ENCODE measurements around the gene TEX2.
A peak's percentile ranks its signal among the peaks of the same experiment; 100 is the strongest.
"Not testable (repeated sequence)": the region's sequence is repeated elsewhere in the genome, so short reads cannot be mapped to it uniquely, and the experiment has no call there.

Gene TEX2

DNA sequence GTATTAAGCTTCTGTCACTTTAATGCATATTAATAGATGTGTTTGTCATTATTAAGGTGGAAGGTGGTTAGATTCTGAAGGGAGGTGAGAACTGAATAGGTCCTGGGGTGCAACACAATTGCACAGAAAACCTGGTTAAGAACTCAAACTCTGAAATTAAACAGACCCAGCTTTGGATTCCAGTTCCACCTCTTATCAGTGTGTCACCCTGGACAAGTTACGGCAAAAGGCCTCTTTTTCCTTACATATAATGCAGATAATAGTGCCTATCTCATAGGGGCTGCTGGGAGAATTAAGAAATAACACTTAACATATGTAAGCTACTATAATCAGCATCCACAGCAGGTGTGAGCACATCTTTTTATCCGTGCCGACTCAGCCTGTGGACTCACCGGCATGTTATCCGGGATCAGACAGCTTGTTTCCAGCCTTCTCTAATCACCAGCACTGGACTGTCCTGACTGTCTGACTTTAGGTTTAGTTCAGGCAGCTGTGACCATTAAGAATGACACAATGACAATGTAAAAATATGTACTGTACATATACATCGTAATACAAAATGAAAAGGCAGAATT is 31.4 kb downstream of the TEX2 start:
- DNase-seq (no peak), ATAC-seq (no peak)
- Mint-ChIP-seq H3K4me3 (no peak overlapping the region), H3K27ac (no peak overlapping the region), H3K27me3 (no peaks in the 10 kb centered on the region), H3K9me3 (no peaks in the 10 kb centered on the region), H3K4me1 (peaks cover 5% of the 10 kb centered on the region)

DNA sequence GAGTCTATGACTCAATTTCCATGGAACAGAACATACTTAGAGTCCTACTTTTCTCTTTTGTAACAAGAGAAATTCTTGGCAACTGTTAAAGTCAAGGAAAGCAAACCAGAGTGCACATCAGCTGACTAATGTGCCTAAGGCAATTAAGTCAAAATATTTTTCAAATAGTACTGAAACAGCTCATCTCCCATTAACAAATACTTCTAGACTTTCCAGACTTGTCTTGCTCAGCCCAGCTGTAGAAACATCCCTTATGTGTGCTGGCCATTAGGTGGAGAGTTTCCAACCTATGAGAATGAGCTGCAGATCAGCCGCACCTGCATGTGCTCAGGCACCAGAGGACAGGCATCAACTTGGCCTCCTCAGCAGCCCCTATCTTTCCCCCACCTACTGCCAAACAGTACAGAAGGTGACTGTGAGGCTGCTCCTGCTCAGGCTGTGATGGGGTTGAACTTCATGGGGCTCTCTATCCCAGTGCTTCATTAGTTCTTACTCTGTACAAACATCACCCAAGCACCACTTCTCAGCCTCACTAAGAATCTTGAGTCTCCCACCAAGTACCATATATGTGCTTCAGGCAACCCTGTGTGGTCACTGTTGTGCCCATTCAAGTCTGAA is 32.2 kb downstream of the TEX2 start:
- Mint-ChIP-seq H3K27me3 (no peaks in the 10 kb centered on the region), H3K4me3 (no peak overlapping the region), H3K4me1 (peaks cover 4% of the 10 kb centered on the region)

DNA sequence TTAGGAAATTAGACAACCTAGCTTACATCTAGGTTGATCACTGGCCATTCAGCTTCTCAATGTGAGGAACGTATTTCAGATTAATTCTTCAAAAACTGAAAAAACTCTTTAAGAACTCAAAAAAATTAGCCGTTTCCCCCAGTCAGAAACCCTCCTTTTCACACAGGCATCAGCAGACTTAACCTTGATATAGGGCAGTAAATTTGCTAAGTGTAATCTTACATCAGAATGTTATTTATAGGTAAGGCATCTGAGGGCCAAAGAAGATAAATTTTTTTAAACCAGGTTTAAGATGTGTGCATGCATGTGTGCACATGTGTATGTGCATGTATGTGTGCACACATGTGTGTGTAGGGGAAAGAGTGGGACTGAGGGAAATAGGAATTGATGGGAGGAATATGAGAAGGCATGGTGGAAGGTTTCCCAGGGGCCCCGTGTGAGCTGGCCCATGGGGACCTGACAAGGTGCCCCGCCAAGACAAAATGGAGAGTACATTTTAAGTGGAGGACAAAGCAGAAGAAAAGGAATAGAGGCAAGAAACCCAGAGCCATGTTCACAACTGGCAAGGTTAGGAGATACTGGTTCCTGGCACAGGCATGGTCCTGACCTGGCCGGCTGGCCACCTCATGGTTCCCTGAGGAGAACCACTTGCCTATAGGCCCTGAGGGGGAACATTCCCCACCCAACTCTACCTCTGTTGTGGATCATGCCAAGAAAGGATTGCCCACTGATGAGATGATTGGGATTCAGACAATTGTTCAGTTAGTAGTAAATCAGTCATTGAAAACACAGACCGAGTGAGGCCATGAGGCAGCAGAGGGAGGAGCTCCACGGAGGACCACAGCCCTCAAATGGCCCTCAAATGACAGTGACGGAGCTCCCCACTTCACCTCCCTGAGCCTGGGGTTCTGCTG is 33.0 kb downstream of the TEX2 start:
- H3K4me1 Mint-ChIP-seq: peaks cover 4% of the 10 kb centered on the region
- no peaks in the 10 kb centered on the region for H3K27me3 Mint-ChIP-seq
- H3K4me3 Mint-ChIP-seq: no peak overlapping the region

More for the DNA sequence above, 32.2 kb downstream of the TEX2 start:
- DNase-seq: no peak
- ATAC-seq: no peak
- Mint-ChIP-seq H3K27ac (peak overlapping the region; percentile 37 to 44), H3K9me3 (no peaks in the 10 kb centered on the region)

DNA sequence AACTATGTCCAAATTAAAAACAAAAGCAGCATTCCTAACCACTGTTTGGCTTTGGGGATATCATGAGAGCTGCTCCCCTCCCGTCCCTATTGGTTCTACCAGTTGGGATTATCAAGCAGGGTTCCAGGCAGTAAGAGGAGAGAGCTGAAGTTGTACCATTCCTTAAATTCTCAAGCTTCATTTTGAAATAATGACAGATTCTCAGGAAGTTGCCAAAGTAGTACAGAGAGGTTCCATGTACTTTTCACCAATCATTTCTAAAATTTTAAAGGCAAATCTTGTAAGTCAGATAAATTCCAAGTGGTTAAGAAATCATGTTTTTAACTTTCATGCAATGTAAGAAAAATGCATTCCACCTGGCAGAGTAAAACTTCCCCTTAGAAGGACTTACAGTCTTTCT is 36.9 kb downstream of the TEX2 start:
- ATAC-seq (no peak), DNase-seq (no peak)
- peaks cover under 1% of the 10 kb centered on the region for H3K4me1 Mint-ChIP-seq
- H3K9me3 Mint-ChIP-seq: no peaks in the 10 kb centered on the region
- H3K4me3 Mint-ChIP-seq: no peak overlapping the region
- H3K27ac Mint-ChIP-seq: no peak overlapping the region
- no peaks in the 10 kb centered on the region for H3K27me3 Mint-ChIP-seq

More for the DNA sequence above, 33.0 kb downstream of the TEX2 start:
- no peak for DNase-seq
- no peak overlapping the region for H3K27ac Mint-ChIP-seq
- H3K9me3 Mint-ChIP-seq: no peaks in the 10 kb centered on the region
- ATAC-seq: no peak

DNA sequence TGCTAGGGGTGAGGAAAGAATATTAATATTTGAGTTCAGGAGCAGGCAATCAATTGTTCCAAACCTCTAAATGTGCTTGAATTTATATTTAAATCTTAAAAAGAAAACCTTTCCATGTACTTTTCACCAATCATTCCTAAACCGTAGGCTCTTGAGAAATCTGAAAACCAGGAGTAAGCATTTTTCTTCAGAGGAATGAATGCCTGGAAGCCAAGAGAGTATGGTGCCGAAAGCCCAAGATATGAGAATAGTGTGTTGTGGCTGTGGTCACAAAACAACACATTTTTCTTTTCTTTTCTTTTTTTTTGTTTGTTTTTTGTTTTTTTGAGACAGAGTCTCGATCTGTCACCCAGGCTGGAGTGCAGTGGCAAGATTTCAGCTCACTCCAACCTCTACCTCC is 37.6 kb downstream of the TEX2 start:
- Mint-ChIP-seq H3K27ac (no peak overlapping the region), H3K9me3 (no peaks in the 10 kb centered on the region), H3K27me3 (no peaks in the 10 kb centered on the region), H3K4me3 (no peak overlapping the region), H3K4me1 (no peaks in the 10 kb centered on the region)
- ATAC-seq (no peak), DNase-seq (no peak)

DNA sequence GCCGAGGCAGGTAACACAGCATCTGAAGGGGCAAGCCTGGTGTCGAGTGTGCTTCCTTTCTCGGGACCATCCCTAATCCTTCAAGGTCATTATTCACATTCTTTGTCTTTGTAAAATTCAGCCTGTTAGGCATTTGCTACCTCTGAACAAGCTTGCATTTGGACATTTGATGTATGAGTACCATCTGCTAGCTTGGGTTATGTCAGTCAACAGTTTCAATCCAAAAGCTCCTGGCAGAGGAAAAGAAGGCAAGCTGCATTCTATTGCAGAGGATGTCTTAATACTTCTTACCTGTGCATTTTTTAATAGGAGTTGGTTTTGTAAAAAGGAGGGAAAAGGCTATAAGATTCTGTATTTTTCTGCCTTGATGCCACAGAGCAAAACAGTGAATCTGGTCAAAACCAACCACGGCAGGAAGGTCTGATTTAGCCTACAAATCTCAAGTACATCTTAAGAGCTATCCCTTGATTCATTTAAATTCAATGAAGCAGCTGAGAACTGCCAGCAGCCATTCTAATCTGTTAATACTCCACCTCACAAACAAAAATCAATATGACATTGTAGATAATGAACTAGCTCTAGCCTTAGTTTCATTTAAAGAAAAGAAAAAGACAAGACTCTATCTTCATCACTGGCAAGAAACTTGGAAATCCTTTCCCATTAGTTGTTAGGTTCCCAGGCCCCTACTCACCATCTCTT is 39.0 kb downstream of the TEX2 start:
- no peak for DNase-seq
- ATAC-seq: no peak
- Mint-ChIP-seq H3K4me1 (peaks cover 11% of the 10 kb centered on the region), H3K9me3 (no peaks in the 10 kb centered on the region), H3K27me3 (no peaks in the 10 kb centered on the region), H3K4me3 (no peak overlapping the region), H3K27ac (no peak overlapping the region)

DNA sequence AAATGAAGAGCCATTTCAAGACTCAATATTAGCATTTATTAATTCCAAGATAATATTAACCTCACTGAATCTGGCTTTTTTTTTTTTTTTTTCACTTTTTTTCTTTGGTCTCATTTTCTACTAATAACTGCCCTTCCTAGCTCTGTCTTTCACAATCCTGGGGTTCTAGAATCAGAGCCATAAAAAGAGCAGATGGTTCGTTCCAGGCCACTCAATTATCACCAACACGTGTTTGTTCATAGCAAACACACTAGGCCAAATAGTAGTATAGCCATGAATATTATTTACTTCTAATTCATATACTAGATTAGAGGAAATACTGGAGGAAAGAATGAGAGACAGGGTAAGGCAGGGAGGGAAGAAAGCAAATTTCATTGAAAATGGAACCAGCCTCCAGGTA is 39.8 kb downstream of the TEX2 start:
- ATAC-seq (no peak), DNase-seq (no peak)
- no peaks in the 10 kb centered on the region for H3K27me3 Mint-ChIP-seq
- H3K9me3 Mint-ChIP-seq: no peaks in the 10 kb centered on the region
- no peak overlapping the region for H3K4me3 Mint-ChIP-seq
- H3K4me1 Mint-ChIP-seq: peaks cover 19% of the 10 kb centered on the region
- no peak overlapping the region for H3K27ac Mint-ChIP-seq

DNA sequence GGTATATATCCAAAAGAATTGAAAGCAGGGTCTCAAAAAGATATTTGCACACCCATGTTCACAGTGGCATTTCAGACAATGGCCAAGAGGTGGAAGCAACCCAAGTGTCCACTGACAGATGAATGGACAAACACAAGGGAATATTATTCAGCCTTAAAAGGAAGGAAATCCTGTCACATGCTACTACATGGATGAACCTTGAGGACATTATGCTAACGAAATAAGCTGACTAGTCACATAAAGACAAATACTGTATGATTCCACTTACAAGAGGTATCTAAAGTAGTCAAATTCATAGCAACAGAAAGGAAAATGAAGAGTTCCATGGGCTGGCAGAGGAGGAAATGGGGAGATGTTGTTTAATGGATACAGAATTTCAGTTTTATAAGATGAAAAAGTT is 41.4 kb downstream of the TEX2 start:
- no peaks in the 10 kb centered on the region for H3K9me3 Mint-ChIP-seq
- DNase-seq: no peak
- no peak for ATAC-seq
- no peaks in the 10 kb centered on the region for H3K27me3 Mint-ChIP-seq
- no peak overlapping the region for H3K4me3 Mint-ChIP-seq
- H3K27ac Mint-ChIP-seq: no peak overlapping the region
- H3K4me1 Mint-ChIP-seq: peaks cover 35% of the 10 kb centered on the region

DNA sequence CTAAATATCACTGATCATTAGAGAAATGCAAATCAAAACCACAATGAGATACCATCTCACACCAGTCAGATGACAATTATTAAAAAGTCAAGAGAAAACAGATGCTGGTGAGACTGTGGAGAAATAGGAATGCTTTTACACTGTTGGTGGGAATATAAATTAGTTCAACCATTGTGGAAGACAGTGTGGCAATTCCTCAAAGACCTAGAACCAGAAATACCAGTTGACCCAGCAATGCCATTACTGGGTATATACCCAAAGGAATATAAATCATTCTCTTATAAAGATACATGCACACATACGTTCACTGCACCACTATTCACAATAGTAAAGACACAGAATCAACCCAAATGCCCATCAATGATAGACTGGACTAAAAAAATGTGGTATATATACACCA is 42.5 kb downstream of the TEX2 start:
- not testable (repeated sequence) for H3K9me3 Mint-ChIP-seq, H3K27ac Mint-ChIP-seq, ATAC-seq, H3K4me3 Mint-ChIP-seq, DNase-seq, H3K27me3 Mint-ChIP-seq
- H3K4me1 Mint-ChIP-seq: peaks cover 43% of the 10 kb centered on the region

DNA sequence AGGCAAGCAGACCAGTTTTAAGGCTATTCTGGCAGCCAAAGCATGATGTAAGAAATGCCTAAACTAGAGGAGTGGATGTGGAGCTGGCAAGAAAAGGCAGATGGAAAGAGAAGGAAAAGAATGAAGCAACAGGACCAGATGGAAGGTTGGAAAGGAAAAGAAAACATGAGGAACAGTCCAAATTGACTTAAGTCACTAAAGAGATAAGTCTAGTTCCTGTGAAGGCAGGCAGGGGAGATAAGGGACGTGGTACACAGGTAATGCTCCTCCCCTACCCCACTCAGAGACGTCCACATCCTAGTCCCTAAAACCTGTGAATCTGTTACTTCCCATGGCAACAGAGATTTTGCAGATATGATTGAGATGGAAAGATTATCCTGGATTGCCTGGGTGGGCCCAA is 43.5 kb downstream of the TEX2 start:
- H3K4me1 Mint-ChIP-seq: peaks cover 50% of the 10 kb centered on the region
- no peaks in the 10 kb centered on the region for H3K9me3 Mint-ChIP-seq
- no peak for ATAC-seq
- no peak overlapping the region for H3K27ac Mint-ChIP-seq
- H3K27me3 Mint-ChIP-seq: no peaks in the 10 kb centered on the region
- H3K4me3 Mint-ChIP-seq: no peak overlapping the region
- no peak for DNase-seq

DNA sequence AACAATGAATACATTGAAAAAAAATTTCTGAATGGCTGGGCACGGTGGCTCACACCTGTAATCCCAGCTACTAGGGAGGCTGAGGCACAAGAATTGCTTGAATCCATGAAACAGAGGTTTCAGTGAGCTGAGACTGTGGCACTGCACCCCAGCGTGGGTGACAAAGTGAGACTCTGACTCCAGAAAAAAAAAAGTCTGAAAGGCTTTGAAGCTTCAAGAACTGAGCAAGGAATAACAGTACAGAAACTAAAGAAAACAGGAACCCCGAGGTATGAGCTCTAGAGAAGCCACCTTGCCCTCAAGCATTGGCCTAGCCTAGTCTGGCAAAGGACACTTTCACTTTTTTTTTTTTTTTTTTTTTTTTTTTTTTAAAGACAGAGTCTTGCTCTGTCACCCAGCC is 45.0 kb downstream of the TEX2 start:
- DNase-seq (peak; percentile 12 to 44), ATAC-seq (peak; percentile 99)
- Mint-ChIP-seq H3K27ac (no peak overlapping the region), H3K4me3 (peak overlapping the region in 1 of 2 donors; percentile 39), H3K27me3 (no peaks in the 10 kb centered on the region), H3K4me1 (peaks cover 50% of the 10 kb centered on the region), H3K9me3 (no peaks in the 10 kb centered on the region)

DNA sequence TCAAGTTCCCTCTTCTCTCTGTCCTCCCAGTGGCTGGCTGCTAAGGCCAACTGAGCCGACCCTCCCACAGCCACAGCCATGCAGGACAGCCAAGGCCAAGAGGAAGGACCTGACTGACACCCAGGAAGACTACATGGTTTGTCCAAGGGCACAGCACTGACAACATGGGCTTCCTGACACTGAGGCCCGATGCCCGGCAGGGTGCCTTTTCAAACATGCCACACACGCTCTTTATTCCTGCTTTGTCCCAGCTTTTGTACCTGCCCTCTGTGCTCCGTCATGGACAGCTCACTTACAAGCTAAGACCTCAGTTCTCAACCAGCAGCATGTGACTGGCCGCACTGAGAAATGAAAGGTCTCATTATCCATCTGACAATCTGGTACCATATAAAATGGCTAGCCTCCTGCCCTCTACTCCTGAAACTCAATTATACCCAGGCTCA is 45.8 kb downstream of the TEX2 start:
- Mint-ChIP-seq H3K27me3 (no peaks in the 10 kb centered on the region), H3K4me3 (no peak overlapping the region), H3K27ac (peak overlapping the region in 1 of 2 donors; percentile 87), H3K4me1 (peaks cover 50% of the 10 kb centered on the region), H3K9me3 (no peaks in the 10 kb centered on the region)
- ATAC-seq (no peak), DNase-seq (no peak)

DNA sequence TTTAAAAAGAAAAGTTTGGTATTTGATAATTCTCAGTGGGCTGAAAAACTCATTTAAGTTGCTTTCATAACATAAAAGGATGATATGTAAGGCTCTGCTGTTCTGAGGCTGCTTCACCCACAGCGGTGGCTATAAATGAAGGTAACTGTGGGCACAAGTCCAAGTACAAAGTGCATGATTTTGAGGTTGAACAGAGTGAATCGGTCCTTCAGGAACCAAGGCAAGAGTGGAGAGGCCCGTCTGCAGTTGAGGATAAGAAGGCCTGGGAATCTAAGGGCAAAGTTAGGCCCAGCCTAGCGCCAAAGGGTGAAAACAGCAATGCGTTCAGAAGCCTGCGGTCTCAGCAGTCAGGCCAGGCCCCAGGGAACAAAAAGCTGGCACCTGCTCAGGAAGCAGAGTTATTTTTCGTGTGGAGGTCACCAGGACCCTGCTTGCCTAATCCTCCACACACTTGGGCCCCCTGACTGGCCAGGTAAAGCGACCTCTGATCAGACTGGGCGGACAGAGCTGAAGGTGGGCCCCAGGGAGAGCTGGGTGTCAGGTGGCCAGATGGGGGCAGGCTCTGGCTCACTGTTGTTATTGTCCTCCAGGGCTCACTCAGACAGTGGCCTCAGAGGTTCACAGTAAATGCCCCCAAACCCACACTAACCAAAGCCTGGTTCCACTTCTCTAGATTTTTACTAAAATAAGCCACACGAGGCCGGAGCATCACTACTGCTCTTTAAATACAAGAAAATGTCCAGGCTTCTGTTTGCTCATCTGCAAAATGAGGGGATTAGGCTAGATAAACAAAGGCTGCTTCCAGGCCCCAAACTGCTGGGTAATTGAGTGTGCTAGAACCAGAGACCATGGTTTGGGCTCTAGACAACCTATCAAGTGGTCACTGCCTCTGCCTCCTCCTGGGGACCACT is 46.5 kb downstream of the TEX2 start:
- Mint-ChIP-seq H3K9me3 (no peaks in the 10 kb centered on the region), H3K27ac (peak overlapping the region; percentile 30 to 51), H3K4me1 (peaks cover 50% of the 10 kb centered on the region), H3K27me3 (no peaks in the 10 kb centered on the region), H3K4me3 (no peak overlapping the region)
- ATAC-seq (no peak), DNase-seq (no peak)

DNA sequence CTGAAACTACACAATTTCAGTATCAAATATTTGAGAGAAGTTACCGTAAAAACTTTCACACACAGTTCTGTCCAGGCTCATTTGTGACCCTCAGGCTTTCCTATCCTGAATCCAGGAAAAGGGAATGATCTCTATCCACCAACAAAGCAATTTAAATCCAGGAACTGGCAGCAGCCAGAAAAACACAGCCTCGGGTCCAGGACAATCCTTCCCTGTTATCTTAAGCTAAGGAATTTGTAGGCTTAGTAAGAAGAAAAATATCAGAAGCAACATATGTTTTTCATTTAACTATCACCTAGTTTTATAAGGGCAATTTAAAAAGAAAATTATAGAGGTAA is 47.1 kb downstream of the TEX2 start:
- DNase-seq (no peak), ATAC-seq (no peak)
- H3K4me1 Mint-ChIP-seq: peaks cover 50% of the 10 kb centered on the region
- no peaks in the 10 kb centered on the region for H3K27me3 Mint-ChIP-seq
- H3K9me3 Mint-ChIP-seq: no peaks in the 10 kb centered on the region
- no peak overlapping the region for H3K4me3 Mint-ChIP-seq
- H3K27ac Mint-ChIP-seq: peak overlapping the region in 1 of 2 donors; percentile 30

DNA sequence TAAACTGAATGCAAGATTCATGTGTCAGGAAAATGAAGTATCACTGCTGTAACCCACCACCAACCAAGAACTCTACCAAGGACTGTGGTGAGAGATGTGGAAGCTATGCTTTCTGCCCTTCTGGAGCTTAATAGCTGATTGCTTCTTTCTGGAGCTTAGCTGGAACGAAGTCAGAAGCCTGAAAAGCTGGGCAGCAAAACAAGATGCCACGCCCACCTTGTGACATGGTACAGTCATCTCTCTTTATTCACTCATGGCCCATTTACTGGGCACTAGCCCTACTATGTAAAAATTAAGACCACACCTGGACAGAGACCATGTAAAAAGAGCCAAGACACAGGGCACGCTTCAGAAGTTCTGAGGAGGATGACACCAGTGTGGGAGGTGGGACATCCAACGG is 48.1 kb downstream of the TEX2 start:
- no peaks in the 10 kb centered on the region for H3K27me3 Mint-ChIP-seq
- H3K4me3 Mint-ChIP-seq: no peak overlapping the region
- DNase-seq (no peak), ATAC-seq (no peak)
- peaks cover 48% of the 10 kb centered on the region for H3K4me1 Mint-ChIP-seq
- H3K9me3 Mint-ChIP-seq: no peaks in the 10 kb centered on the region
- no peak overlapping the region for H3K27ac Mint-ChIP-seq

All from stimulated activated naive CD8-positive, alpha-beta T cell treated with anti-CD3 and anti-CD28 coated beads, Interleukin-15, amount 100 ng/mL, for 72 hours (primary cell).